Activated CD8-positive, alpha-beta T cell treated with anti-CD3 and anti-CD28 coated beads for 36 hours (primary cell): ENCODE measurements around the gene CD22. TPM values are rescaled to one million over a fixed set of nuclear protein-coding genes. Genes with fewer than 3 reads are reported as not detected.

Experiments
- ATAC-seq: fragments of 200-7000 bp; cut with Tn5 transposase; one replicate; pipeline ENCODE4 v1.10.0; 2021; ENCODE audit warnings: mild to moderate bottlenecking, moderate library complexity
- CTCF ChIA-PET: fragments of 350-600 bp; sonication (Branson Sonifier 250); formaldehyde crosslinking; loops from one replicate; lab custom pipeline; 2021; ENCODE audit warnings: antibody characterized with exemption; lab: Charles Lee
- POLR2A ChIA-PET: fragments of 350-600 bp; sonication (Branson Sonifier 250); formaldehyde crosslinking; loops from one replicate; lab custom pipeline; 2021; ENCODE audit warnings: antibody characterized with exemption; lab: Charles Lee
- DNase-seq: peaks from one replicate; pipeline ENCODE4 v3.0.0-alpha.2; 2020
- H3K27ac Mint-ChIP-seq: one replicate; pipeline ENCODE4 v1.8.0; 2021; ENCODE audit warnings: mild to moderate bottlenecking, mixed read lengths
- H3K27me3 Mint-ChIP-seq: one replicate; pipeline ENCODE4 v1.8.0; 2021; ENCODE audit warnings: mixed read lengths
- H3K36me3 Mint-ChIP-seq: one replicate; pipeline ENCODE4 v1.8.0; 2021; ENCODE audit warnings: low read depth, mixed read lengths
- H3K4me1 Mint-ChIP-seq: one replicate; pipeline ENCODE4 v1.8.0; 2021; ENCODE audit warnings: low read depth, mixed read lengths
- H3K4me3 Mint-ChIP-seq: one replicate; pipeline ENCODE4 v1.8.0; 2021; ENCODE audit warnings: mild to moderate bottlenecking, moderate library complexity, mixed read lengths
- H3K9me3 Mint-ChIP-seq: one replicate; pipeline ENCODE4 v1.8.0; 2021; ENCODE audit warnings: mixed read lengths
- CTCF ChIP-seq: fragments of 200-600 bp; IDR thresholded peaks from one replicate; pipeline ENCODE4 v1.8.0; 2022; ENCODE audit warnings: antibody characterized with exemption, mild to moderate bottlenecking
- intact Hi-C: fragments of 100-400 bp; cut with micrococcal nuclease; formaldehyde crosslinking; loops from one replicate; pipeline ENCODE4 v1.10.0; 2022
- total RNA-seq, 2 experiments: library from RNA; stranded (reverse); gene quantifications; one replicate each; pipeline ENCODE4 v1.2.3, GENCODE V29; 2021

The CD22 gene
- total RNA-seq, 2 experiments from 2014 or later, result 2.3 to 2.8 TPM

GRCh38 chr19:35388277-35389054, 59.5 kb downstream of the CD22 start:
- H3K4me3 Mint-ChIP-seq, result no peak overlapping the region
- ATAC-seq (no peak), DNase-seq (no peak)
- peaks cover 3% of the 10 kb centered on the region for H3K36me3 Mint-ChIP-seq
- H3K4me1 Mint-ChIP-seq, result no peaks in the 10 kb centered on the region
- peaks cover 3% of the 10 kb centered on the region for H3K9me3 Mint-ChIP-seq
- intact Hi-C loops, result no loop called here
- TF ChIP-seq CTCF, result no peak
- no peak overlapping the region for H3K27ac Mint-ChIP-seq
- CTCF ChIA-PET, result no interaction called here
- no peaks in the 10 kb centered on the region for H3K27me3 Mint-ChIP-seq
- POLR2A ChIA-PET, result interaction anchor here (1.5 kb wide), 1 partner anchor 123 kb away, joined by 3 read pairs; no protein-coding TSS in a partner anchor

GRCh38 chr19:35389192-35389861, 60.3 kb downstream of the CD22 start:
- DNase-seq (no peak), ATAC-seq (no peak)
- Mint-ChIP-seq H3K4me1 (no peaks in the 10 kb centered on the region), H3K27ac (no peak overlapping the region), H3K36me3 (peaks cover 3% of the 10 kb centered on the region), H3K9me3 (peaks cover 3% of the 10 kb centered on the region), H3K27me3 (no peaks in the 10 kb centered on the region), H3K4me3 (no peak overlapping the region)
- intact Hi-C loops, result no loop called here
- no peak for TF ChIP-seq CTCF
- ChIA-PET CTCF (no interaction called here), POLR2A (interaction anchor here (1.5 kb wide), 1 partner anchor 124 kb away, joined by 3 read pairs; no protein-coding TSS in a partner anchor)

GRCh38 chr19:35392742-35393715, 64.0 kb downstream of the CD22 start:
- Mint-ChIP-seq H3K9me3 (no peaks in the 10 kb centered on the region), H3K27ac (no peak overlapping the region), H3K4me3 (no peak overlapping the region), H3K27me3 (no peaks in the 10 kb centered on the region), H3K4me1 (no peaks in the 10 kb centered on the region), H3K36me3 (no peaks in the 10 kb centered on the region)
- DNase-seq (no peak), ATAC-seq (no peak)
- ChIA-PET CTCF (no interaction called here), POLR2A (no interaction called here)
- no peak for TF ChIP-seq CTCF
- intact Hi-C loops, result no loop called here

GRCh38 chr19:35395382-35396199, 66.6 kb downstream of the CD22 start:
- no peak overlapping the region for H3K27ac Mint-ChIP-seq
- H3K4me1 Mint-ChIP-seq, result no peaks in the 10 kb centered on the region
- no peaks in the 10 kb centered on the region for H3K36me3 Mint-ChIP-seq
- H3K4me3 Mint-ChIP-seq, result no peak overlapping the region
- no peak for DNase-seq
- no peak for TF ChIP-seq CTCF
- H3K27me3 Mint-ChIP-seq, result peaks cover 2% of the 10 kb centered on the region
- ChIA-PET POLR2A (no interaction called here), CTCF (interaction anchor here (1.0 to 1.3 kb wide), 2 partner anchors 73 to 100 kb away, joined by 3 read pairs; no protein-coding TSS in a partner anchor)
- no peaks in the 10 kb centered on the region for H3K9me3 Mint-ChIP-seq
- no peak for ATAC-seq
- intact Hi-C loops, result no loop called here
